GM18507 (cell line): Measurements from ENCODE around the gene MOB2.

ENCODE experiments used
- DNase-seq: peaks from one replicate; pipeline ENCODE4 v3.0.0; 2011; ENCODE audit warnings: low read depth; ENCODE audit not compliant: insufficient read length; ENCODE audit errors: extremely low spot score
- FAIRE-seq: peaks from 2 replicates; lab custom pipeline; 2011; peaks lifted over from hg19 to GRCh38; lab: Jason Lieb, UNC

Gene MOB2, protein sequence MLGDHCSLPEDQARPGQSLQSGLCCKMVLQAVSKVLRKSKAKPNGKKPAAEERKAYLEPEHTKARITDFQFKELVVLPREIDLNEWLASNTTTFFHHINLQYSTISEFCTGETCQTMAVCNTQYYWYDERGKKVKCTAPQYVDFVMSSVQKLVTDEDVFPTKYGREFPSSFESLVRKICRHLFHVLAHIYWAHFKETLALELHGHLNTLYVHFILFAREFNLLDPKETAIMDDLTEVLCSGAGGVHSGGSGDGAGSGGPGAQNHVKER

GRCh38 chr11:1486054-1486825 is at the start of gene MOB2:
TSS of gene MOB2 (minus strand) at chr11:1486779. CDS start at chr11:1486556, 223 bp downstream.
- DNase-seq = no peak
- FAIRE-seq = no peak

GRCh38 chr11:1534682-1535081 is 48.1 kb upstream of the MOB2 start:
- FAIRE-seq = no peak
- DNase-seq = no peak

DNA sequence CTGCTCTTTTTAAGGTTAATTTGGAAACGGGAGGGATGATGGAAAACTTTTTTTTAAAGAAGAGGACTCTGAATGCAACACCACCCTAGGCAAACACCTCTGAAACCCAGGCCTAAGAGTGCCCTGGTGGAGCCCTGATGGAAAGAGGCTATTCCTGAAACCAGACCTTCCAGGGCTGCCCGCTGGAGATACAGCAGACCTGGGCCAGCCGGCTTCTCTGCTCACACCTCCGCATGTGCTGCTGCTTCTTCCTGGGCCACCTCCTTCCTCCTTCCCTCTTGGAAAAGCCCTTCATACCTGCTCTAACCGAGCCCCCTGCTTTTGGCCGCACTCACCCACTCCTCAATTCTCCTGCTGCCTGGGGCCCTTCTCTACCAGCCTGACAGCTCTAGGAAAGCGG is 47.6 kb upstream of the MOB2 start:
- FAIRE-seq (no peak), DNase-seq (no peak)

GRCh38 chr11:1533342-1533725 is 46.8 kb upstream of the MOB2 start:
- no peak for DNase-seq
- FAIRE-seq = no peak

- DNase-seq = no peak
- FAIRE-seq = no peak
Observed at GRCh38 chr11:1532606-1533341, 46.2 kb upstream of the MOB2 start.

DNA sequence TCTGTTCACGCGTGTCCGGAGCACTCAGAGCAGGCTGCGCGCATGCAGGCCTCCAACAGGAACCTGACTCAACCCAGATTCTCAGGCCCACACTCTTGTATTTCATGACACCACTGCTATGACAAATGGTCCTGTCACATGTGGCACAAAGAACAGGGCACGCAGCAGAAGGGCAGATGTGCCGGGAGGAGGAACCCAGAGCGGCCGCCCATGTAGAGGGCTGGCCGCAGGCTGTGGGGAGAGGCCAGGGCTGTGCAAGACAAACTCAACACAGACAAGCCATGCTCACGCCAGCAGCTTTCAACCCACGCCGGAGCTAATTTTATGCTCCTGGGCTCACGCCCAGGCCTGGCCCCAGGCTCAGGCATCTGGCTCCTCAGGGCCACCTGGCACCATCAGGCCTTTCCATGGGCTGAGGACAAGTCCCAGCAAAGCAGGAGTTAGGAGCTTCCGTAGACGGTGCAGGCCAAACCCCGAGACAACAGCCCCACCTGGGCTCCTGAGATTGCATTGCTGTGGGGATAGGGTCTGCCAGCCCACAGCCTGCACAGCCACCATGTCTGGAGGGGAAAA is 45.5 kb upstream of the MOB2 start:
- DNase-seq = no peak
- no peak for FAIRE-seq

GRCh38 chr11:1531449-1532013 is 45.0 kb upstream of the MOB2 start:
- FAIRE-seq (no peak), DNase-seq (no peak)

- FAIRE-seq (no peak), DNase-seq (no peak)
Observed at GRCh38 chr11:1530686-1531448, 44.3 kb upstream of the MOB2 start.

GRCh38 chr11:1529774-1530173 is 43.2 kb upstream of the MOB2 start:
- DNase-seq (no peak), FAIRE-seq (no peak)

DNA sequence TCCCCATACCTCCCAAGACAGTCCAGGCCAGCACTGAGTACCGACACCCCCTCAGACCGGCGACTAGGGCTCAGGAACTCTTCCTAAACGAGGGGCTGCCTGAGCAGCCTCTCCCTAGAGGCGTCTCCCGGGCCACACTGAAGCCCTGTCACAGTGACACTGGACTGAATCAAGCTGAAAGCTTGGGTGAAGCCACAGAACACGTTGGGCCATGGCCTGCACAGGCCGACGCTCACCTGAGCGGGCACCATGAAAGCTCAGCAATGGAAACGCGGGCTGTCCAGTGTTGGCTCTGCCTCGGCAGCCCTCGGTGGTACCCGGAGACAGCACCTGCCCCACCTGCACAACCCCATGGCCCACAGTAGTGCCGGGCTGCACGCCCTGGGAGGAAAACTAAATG is 42.7 kb upstream of the MOB2 start:
- no peak for FAIRE-seq
- no peak for DNase-seq

DNA sequence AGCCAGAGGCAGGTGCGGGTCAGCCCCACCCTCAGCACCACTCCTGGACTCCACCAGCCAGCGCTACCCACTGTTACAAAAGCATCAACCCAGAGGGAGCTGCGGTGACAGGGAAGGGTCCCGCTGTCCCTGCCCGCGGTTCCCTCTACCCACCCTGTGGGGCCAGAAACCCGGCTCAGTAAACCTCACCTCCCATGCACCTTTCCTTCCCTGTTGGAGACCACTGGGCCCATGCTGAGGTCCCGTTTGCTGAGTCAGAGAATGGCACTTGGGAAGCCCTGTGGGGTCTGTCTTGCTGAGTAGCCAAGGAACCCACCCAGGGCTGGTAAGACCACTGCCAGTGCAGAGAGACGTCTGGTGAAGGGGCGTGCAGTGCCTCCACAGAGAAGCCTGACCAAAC is 42.1 kb upstream of the MOB2 start:
- no peak for DNase-seq
- no peak for FAIRE-seq

DNA sequence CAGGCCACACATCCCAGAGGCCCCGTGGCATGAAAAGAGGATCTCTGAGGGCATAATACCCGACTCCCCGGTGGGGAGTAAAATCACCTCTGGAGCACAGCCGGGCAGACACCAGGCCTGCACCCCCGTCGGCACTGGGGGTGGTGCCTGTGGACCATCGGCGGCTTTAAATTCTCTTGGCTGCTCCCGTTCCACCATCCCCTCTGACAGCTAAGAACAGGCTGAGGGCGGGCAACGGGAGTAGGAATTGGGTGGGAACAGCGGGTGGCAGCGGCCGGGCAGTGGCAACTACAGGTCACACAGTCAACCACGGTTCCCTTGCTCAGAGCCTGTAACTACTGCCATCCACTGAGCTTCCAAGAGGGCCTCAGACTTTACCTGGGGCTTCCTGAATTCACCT is 40.2 kb upstream of the MOB2 start:
- no peak for FAIRE-seq
- no peak for DNase-seq

- DNase-seq (no peak), FAIRE-seq (no peak)
Observed at GRCh38 chr11:1523779-1524178, 37.2 kb upstream of the MOB2 start.

DNA sequence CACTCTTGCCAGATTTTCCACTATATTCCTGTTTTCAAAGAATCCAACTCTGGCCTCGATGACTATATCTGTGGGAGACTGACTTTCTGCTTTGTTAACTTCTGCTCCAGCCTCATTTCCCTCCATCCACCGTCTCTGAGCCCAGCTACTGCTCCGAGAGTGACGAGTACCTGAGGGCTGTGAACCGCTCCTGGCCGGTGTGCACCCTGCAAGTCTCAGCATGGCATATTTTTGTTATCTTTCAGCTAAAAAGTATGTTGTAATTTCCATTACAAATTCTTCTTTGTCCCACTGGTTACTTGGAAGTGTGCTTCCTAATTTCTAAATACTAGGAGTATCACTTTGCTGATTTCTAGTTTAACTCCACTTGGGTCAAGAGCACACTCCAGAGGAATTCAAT is 36.5 kb upstream of the MOB2 start:
- FAIRE-seq (no peak), DNase-seq (no peak)

GRCh38 chr11:1522081-1522424 is 35.5 kb upstream of the MOB2 start:
- DNase-seq (no peak), FAIRE-seq (no peak)

- peak; percentile 55 for DNase-seq
- peak; percentile 91 for FAIRE-seq
Observed at GRCh38 chr11:1521382-1522080, 35.0 kb upstream of the MOB2 start.

GRCh38 chr11:1520663-1521267 is 34.2 kb upstream of the MOB2 start:
- no peak for DNase-seq
- FAIRE-seq = no peak

- FAIRE-seq (no peak), DNase-seq (no peak)
Observed at GRCh38 chr11:1520209-1520662, 33.7 kb upstream of the MOB2 start.
